ENCODE data around the gene CCDC110. TPM values are rescaled to one million over a fixed set of nuclear protein-coding genes. Genes with fewer than 3 reads are reported as not detected.

Gene CCDC110
- total RNA-seq, 1 experiment from 2014 or later = not detected

- no peak overlapping the region for H3K27ac Mint-ChIP-seq (ENCODE audit: unreplicated experiment)
- H3K9me3 Mint-ChIP-seq (ENCODE audit: low read depth, unreplicated experiment) = no peaks in the 10 kb centered on the region
- H3K4me1 Mint-ChIP-seq (ENCODE audit: low read depth, unreplicated experiment) = peaks cover 8% of the 10 kb centered on the region
- H3K4me3 Mint-ChIP-seq (ENCODE audit: low read depth, unreplicated experiment) = no peak overlapping the region
- intact Hi-C loops (cut with micrococcal nuclease; ENCODE audit: unreplicated experiment) = loop anchor here (5.0 kb wide), 1 partner anchor 170 kb away; no protein-coding TSS in a partner anchor
- CTCF ChIA-PET = interaction anchor here (0.7 to 0.8 kb wide), 2 partner anchors 244 to 609 kb away, joined by 4 read pairs; no protein-coding TSS in a partner anchor
- TSS peak; percentile 48 for BruUV-seq (replicated peaks)
- TF ChIP-seq, protein P1, sequence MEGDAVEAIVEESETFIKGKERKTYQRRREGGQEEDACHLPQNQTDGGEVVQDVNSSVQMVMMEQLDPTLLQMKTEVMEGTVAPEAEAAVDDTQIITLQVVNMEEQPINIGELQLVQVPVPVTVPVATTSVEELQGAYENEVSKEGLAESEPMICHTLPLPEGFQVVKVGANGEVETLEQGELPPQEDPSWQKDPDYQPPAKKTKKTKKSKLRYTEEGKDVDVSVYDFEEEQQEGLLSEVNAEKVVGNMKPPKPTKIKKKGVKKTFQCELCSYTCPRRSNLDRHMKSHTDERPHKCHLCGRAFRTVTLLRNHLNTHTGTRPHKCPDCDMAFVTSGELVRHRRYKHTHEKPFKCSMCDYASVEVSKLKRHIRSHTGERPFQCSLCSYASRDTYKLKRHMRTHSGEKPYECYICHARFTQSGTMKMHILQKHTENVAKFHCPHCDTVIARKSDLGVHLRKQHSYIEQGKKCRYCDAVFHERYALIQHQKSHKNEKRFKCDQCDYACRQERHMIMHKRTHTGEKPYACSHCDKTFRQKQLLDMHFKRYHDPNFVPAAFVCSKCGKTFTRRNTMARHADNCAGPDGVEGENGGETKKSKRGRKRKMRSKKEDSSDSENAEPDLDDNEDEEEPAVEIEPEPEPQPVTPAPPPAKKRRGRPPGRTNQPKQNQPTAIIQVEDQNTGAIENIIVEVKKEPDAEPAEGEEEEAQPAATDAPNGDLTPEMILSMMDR (IDR thresholded peaks at IDR 0.05; ENCODE audit: unreplicated experiment) = no peak
- peaks cover 20% of the 10 kb centered on the region for H3K36me3 Mint-ChIP-seq (ENCODE audit: insufficient read depth, unreplicated experiment)
- no peak for DNase-seq
- H3K27me3 Mint-ChIP-seq (ENCODE audit: unreplicated experiment) = no peaks in the 10 kb centered on the region
These were observed 44.4 kb downstream of the CCDC110 start for GRCh38 chr4:185426960-185427688.

GRCh38 chr4:185425647-185426352, 45.7 kb downstream of the CCDC110 start, which contains the start of gene UFSP2:
Gene UFSP2, minus strand, starts transcription at chr4:185425964. Its CDS starts 96 bp downstream, at chr4:185425868.
- peaks cover 8% of the 10 kb centered on the region for H3K4me1 Mint-ChIP-seq (ENCODE audit: low read depth, unreplicated experiment)

GRCh38 chr4:185424905-185425646, 46.5 kb downstream of the CCDC110 start:
- Mint-ChIP-seq H3K36me3 (ENCODE audit: insufficient read depth, unreplicated experiment) (peaks cover 20% of the 10 kb centered on the region), H3K27ac (ENCODE audit: unreplicated experiment) (peak overlapping the region; percentile 75), H3K9me3 (ENCODE audit: low read depth, unreplicated experiment) (no peaks in the 10 kb centered on the region), H3K4me3 (ENCODE audit: low read depth, unreplicated experiment) (peak overlapping the region; percentile 79), H3K27me3 (ENCODE audit: unreplicated experiment) (no peaks in the 10 kb centered on the region), H3K4me1 (ENCODE audit: low read depth, unreplicated experiment) (peaks cover 8% of the 10 kb centered on the region)
- intact Hi-C loops (cut with micrococcal nuclease; ENCODE audit: unreplicated experiment) = loop anchor here (5.0 kb wide), 1 partner anchor 172 kb away; no protein-coding TSS in a partner anchor
- TF ChIP-seq, protein P1 (IDR thresholded peaks at IDR 0.05; ENCODE audit: unreplicated experiment) = no peak
- CTCF ChIA-PET = interaction anchor here (1.9 kb wide), 1 partner anchor 173 kb away, joined by 4 read pairs; no protein-coding TSS in a partner anchor
- DNase-seq = no peak
- BruUV-seq (replicated peaks) = TSS peak; percentile 57

More at GRCh38 chr4:185425647-185426352, 45.7 kb downstream of the CCDC110 start, which contains the start of gene UFSP2:
- Mint-ChIP-seq H3K27me3 (ENCODE audit: unreplicated experiment) (no peaks in the 10 kb centered on the region), H3K36me3 (ENCODE audit: insufficient read depth, unreplicated experiment) (peaks cover 20% of the 10 kb centered on the region), H3K9me3 (ENCODE audit: low read depth, unreplicated experiment) (no peaks in the 10 kb centered on the region), H3K4me3 (ENCODE audit: low read depth, unreplicated experiment) (peak within 1 kb of the TSS; percentile 79), H3K27ac (ENCODE audit: unreplicated experiment) (peak within 1 kb of the TSS; percentile 75)
- TF ChIP-seq, protein P1 (IDR thresholded peaks at IDR 0.05; ENCODE audit: unreplicated experiment) = no peak
- CTCF ChIA-PET = interaction anchor here (0.7 to 1.9 kb wide), 3 partner anchors 172 to 302 kb away, joined by 3 to 8 read pairs (median 4); no protein-coding TSS in a partner anchor
- DNase-seq = peak; percentile 79
- no TSS peak for BruUV-seq (replicated peaks)
- intact Hi-C loops (cut with micrococcal nuclease; ENCODE audit: unreplicated experiment) = loop anchor here (5.0 kb wide), 1 partner anchor 172 kb away; no protein-coding TSS in a partner anchor

All from Calu3 (cell line).